Osteocyte (in vitro differentiated cells): ENCODE data around the gene KMO. TPM values are rescaled to one million over a fixed set of nuclear protein-coding genes. Genes with fewer than 3 reads are reported as not detected.

Source experiments
- DNase-seq: peaks from one replicate; pipeline ENCODE4 v3.0.0; 2021; ENCODE audit warnings: mixed read lengths; ENCODE audit not compliant: unreplicated experiment; ENCODE audit errors: extremely low spot score
- H3K27ac Mint-ChIP-seq: one replicate; pipeline ENCODE4 v1.8.0; 2021; ENCODE audit warnings: mild to moderate bottlenecking, mixed read lengths; ENCODE audit not compliant: unreplicated experiment
- H3K27me3 Mint-ChIP-seq: one replicate; pipeline ENCODE4 v1.8.0; 2021; ENCODE audit warnings: mixed read lengths; ENCODE audit not compliant: unreplicated experiment
- H3K36me3 Mint-ChIP-seq: one replicate; pipeline ENCODE4 v1.8.0; 2021; ENCODE audit warnings: mixed read lengths; ENCODE audit not compliant: unreplicated experiment
- H3K4me1 Mint-ChIP-seq: one replicate; pipeline ENCODE4 v1.8.0; 2021; ENCODE audit warnings: mixed read lengths; ENCODE audit not compliant: unreplicated experiment
- H3K4me3 Mint-ChIP-seq: one replicate; pipeline ENCODE4 v1.8.0; 2021; ENCODE audit warnings: mild to moderate bottlenecking, moderate library complexity, mixed read lengths; ENCODE audit not compliant: unreplicated experiment
- H3K9me3 Mint-ChIP-seq: one replicate; pipeline ENCODE4 v1.8.0; 2021; ENCODE audit warnings: mixed read lengths; ENCODE audit not compliant: unreplicated experiment
- total RNA-seq: library from RNA; stranded (reverse); gene quantifications from 2 replicates; pipeline ENCODE4 v1.2.1, GENCODE V29; 2021
- TF ChIP-seq, protein P1 (sequence below): fragments of 200-600 bp; sonication (generic); IDR thresholded peaks from 2 replicates; pipeline ENCODE4 v1.5.0; 2021; ENCODE audit warnings: antibody characterized with exemption, mild to moderate bottlenecking, moderate library complexity

Gene KMO
- total RNA-seq, 1 donor from 2014 or later, result not detected

DNA sequence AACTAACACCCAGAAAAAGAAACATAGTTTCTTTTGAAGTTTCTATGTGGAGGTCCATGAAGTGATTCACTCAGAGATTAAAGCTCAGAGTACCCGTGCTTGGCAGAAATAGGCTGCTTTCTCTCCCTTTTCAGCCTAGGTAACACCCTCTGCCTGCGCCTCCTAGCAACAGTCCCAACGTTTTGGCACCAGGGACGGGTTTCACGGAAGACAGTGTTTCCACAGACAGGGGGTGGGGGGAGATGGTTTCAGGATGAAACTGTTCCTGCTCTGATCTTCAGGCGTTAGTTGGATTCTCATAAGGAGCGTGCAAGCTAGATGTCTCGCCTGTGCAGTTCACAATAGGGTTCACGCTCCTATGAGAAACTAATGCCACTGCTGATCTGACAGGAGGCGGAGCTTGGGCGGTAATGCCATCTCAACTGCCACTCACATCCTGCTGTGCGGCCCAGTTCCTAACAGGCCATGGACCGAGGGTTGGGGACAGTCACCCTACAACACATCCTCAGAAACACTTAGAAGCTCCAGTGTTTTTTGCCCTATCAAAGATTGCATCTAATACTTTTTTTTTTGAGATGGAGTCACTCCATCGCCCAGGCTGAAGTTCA, 54.8 kb downstream of the KMO start:
- no peaks in the 10 kb centered on the region for H3K36me3 Mint-ChIP-seq
- H3K27ac Mint-ChIP-seq, result no peak overlapping the region
- TF ChIP-seq, protein P1, sequence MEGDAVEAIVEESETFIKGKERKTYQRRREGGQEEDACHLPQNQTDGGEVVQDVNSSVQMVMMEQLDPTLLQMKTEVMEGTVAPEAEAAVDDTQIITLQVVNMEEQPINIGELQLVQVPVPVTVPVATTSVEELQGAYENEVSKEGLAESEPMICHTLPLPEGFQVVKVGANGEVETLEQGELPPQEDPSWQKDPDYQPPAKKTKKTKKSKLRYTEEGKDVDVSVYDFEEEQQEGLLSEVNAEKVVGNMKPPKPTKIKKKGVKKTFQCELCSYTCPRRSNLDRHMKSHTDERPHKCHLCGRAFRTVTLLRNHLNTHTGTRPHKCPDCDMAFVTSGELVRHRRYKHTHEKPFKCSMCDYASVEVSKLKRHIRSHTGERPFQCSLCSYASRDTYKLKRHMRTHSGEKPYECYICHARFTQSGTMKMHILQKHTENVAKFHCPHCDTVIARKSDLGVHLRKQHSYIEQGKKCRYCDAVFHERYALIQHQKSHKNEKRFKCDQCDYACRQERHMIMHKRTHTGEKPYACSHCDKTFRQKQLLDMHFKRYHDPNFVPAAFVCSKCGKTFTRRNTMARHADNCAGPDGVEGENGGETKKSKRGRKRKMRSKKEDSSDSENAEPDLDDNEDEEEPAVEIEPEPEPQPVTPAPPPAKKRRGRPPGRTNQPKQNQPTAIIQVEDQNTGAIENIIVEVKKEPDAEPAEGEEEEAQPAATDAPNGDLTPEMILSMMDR, result no peak
- H3K27me3 Mint-ChIP-seq, result no peaks in the 10 kb centered on the region
- peaks cover 4% of the 10 kb centered on the region for H3K9me3 Mint-ChIP-seq
- no peak overlapping the region for H3K4me3 Mint-ChIP-seq
- DNase-seq, result no peak
- H3K4me1 Mint-ChIP-seq, result peaks cover 16% of the 10 kb centered on the region

DNA sequence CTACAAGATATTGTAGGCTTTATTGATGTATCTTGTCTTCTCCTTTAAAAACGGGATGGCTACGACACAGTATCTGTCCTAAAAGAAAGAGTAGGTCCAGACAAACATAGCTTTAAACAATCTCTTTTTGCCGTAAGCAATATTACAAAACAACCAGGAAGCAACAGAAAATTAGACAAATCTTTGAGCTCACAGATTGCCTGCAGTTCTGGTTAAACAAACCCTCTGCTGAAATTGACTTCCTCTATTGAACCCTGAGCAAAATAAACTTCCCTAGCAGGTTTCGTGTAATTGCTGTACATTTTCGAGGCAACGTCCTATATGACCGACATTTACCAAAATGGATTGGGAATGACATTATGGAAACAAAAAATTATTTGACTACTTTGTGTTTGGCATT, 57.3 kb downstream of the KMO start:
- TF ChIP-seq, protein P1, result no peak
- no peak overlapping the region for H3K27ac Mint-ChIP-seq
- no peaks in the 10 kb centered on the region for H3K9me3 Mint-ChIP-seq
- peaks cover 28% of the 10 kb centered on the region for H3K4me1 Mint-ChIP-seq
- peaks cover 4% of the 10 kb centered on the region for H3K36me3 Mint-ChIP-seq
- H3K4me3 Mint-ChIP-seq, result no peak overlapping the region
- no peak for DNase-seq
- no peaks in the 10 kb centered on the region for H3K27me3 Mint-ChIP-seq

DNA sequence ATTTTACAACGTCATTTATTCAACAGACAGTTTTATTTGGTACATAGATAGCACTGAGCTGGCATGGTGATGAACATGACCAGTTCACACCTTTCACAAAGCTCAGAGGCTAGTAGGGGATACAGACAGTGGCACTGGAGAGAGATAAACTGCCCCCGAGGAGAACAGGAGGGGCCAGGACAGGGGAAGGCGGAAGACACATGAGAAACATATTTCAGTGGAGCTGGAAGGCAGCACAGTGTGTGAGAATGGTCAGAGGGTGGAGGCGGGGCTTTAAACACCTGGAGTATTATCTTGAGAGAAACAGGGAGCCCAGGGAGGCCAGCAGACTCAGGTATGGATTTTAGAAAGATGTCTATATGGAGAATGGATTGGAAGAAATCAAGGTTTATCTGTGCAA, 58.5 kb downstream of the KMO start:
- peaks cover 10% of the 10 kb centered on the region for H3K36me3 Mint-ChIP-seq
- no peak overlapping the region for H3K27ac Mint-ChIP-seq
- peaks cover 28% of the 10 kb centered on the region for H3K4me1 Mint-ChIP-seq
- no peaks in the 10 kb centered on the region for H3K9me3 Mint-ChIP-seq
- H3K4me3 Mint-ChIP-seq, result no peak overlapping the region
- TF ChIP-seq, protein P1, result no peak
- no peaks in the 10 kb centered on the region for H3K27me3 Mint-ChIP-seq
- DNase-seq, result no peak

DNA sequence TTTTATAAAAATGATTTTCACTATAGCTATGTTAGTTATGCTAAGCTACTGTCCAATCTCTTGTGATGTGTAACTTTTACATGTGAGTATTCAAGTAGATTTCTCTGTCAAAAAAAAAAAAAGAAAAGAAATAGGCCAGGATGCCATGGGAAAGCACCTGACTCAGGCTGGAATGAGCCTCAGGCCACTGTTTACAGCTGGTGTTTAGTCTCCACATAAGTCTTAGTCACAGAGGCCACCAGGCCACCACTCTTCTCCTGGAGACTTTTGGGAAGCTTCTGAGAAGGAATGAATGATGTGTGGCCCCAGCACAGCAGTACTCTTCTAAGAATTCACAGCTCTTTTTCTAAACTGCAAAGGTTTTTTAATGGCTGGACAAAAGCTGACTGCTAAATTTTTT, 59.1 kb downstream of the KMO start:
- Mint-ChIP-seq H3K27me3 (no peaks in the 10 kb centered on the region), H3K36me3 (peaks cover 12% of the 10 kb centered on the region), H3K4me3 (no peak overlapping the region), H3K4me1 (peaks cover 28% of the 10 kb centered on the region), H3K9me3 (no peaks in the 10 kb centered on the region), H3K27ac (peak overlapping the region; percentile 40)
- no peak for DNase-seq
- TF ChIP-seq, protein P1, result no peak

DNA sequence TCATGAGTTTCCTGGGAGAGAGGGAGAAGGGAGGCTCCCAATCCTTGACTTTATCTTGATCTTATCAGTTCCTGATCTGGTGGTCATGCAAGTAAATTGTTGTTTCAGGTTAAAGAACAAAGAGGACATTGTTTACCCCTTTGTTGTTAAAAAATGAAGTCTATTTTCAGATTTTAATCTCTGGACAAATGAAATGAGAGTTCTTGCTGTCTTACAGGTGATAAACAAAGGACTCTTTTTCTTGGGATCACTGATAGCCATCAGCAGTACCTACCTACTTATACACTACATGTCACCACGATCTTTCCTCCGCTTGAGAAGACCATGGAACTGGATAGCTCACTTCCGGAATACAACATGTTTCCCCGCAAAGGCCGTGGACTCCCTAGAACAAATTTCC, 59.6 kb downstream of the KMO start:
- H3K9me3 Mint-ChIP-seq, result no peaks in the 10 kb centered on the region
- peak overlapping the region; percentile 40 for H3K27ac Mint-ChIP-seq
- H3K27me3 Mint-ChIP-seq, result no peaks in the 10 kb centered on the region
- H3K4me1 Mint-ChIP-seq, result peaks cover 28% of the 10 kb centered on the region
- TF ChIP-seq, protein P1, result no peak
- H3K4me3 Mint-ChIP-seq, result no peak overlapping the region
- peaks cover 13% of the 10 kb centered on the region for H3K36me3 Mint-ChIP-seq
- DNase-seq, result no peak
